Testis (tissue), 2 donors: ENCODE measurements around the gene B3GALNT1.

Experiments
- CTCF ChIP-seq, 3 experiments: fragments of 450-650 bp in 2 of 3; fragments of 200-600 bp in 1 of 3; sonication (generic) in 1 of 3; IDR thresholded peaks; one replicate each; pipeline ENCODE4 v1.5.1; 2016 to 2019; ENCODE audit warnings: antibody characterized with exemption in 3 of 3, mild to moderate bottlenecking in 2 of 3, moderate library complexity in 1 of 3
- POLR2A ChIP-seq: fragments of 450-650 bp; IDR thresholded peaks from one replicate; pipeline ENCODE4 v1.6.1; 2017; ENCODE audit warnings: antibody characterized with exemption, mild to moderate bottlenecking, moderate library complexity

- no peak for TF ChIP-seq CTCF (IDR thresholded peaks at IDR 0.05)
- no peak for TF ChIP-seq POLR2A
Observed at GRCh38 chr3:161070980-161071663, 34.0 kb downstream of the B3GALNT1 start.
